Karpas-422 (cell line): ENCODE results near the gene PLSCR4. TPM values are rescaled to one million over a fixed set of nuclear protein-coding genes. Genes with fewer than 3 reads are reported as not detected.

Source experiments
- DNase-seq: peaks from one replicate; pipeline ENCODE4 v3.0.0-alpha.2; 2015
- H2AFZ ChIP-seq: fragments of 200-600 bp; sonication (generic); 2 replicates; pipeline ENCODE4 v1.6.1; 2014; ENCODE audit warnings: antibody characterized with exemption, low read length, mixed read lengths
- H3K27ac ChIP-seq: fragments of 200-600 bp; sonication (generic); 2 replicates; pipeline ENCODE4 v1.5.1; 2014; ENCODE audit warnings: mild to moderate bottlenecking, low read length, moderate library complexity
- H3K27me3 ChIP-seq: fragments of 200-600 bp; sonication (generic); 2 replicates; pipeline ENCODE4 v1.6.1; 2014; ENCODE audit warnings: low read length, mixed read lengths
- H3K36me3 ChIP-seq: fragments of 200-600 bp; sonication (generic); 2 replicates; pipeline ENCODE4 v1.6.1; 2014; ENCODE audit warnings: low read length, mixed read lengths; ENCODE audit not compliant: insufficient read depth
- H3K4me1 ChIP-seq: fragments of 200-600 bp; sonication (generic); 2 replicates; pipeline ENCODE4 v1.6.1; 2014; ENCODE audit warnings: mild to moderate bottlenecking, low read length, mixed read lengths
- H3K4me2 ChIP-seq: fragments of 200-600 bp; sonication (generic); 2 replicates; pipeline ENCODE4 v1.6.1; 2014; ENCODE audit warnings: low read length, low read depth, mild to moderate bottlenecking; ENCODE audit not compliant: poor library complexity, severe bottlenecking
- H3K4me3 ChIP-seq: fragments of 200-600 bp; sonication (generic); 2 replicates; pipeline ENCODE4 v1.5.1; 2014; ENCODE audit warnings: mild to moderate bottlenecking, antibody characterized with exemption, low read length, mixed read lengths
- H3K79me2 ChIP-seq: fragments of 200-600 bp; sonication (generic); 2 replicates; pipeline ENCODE4 v1.6.1; 2014; ENCODE audit warnings: mild to moderate bottlenecking, low read length, mixed read lengths
- H3K9ac ChIP-seq: fragments of 200-600 bp; sonication (generic); 2 replicates; pipeline ENCODE4 v1.6.0; 2014; ENCODE audit warnings: low read length
- H3K9me2 ChIP-seq: fragments of 200-600 bp; sonication (generic), shearing (Covaris generic); replicated peaks from 2 replicates; pipeline ENCODE4 v1.6.0; 2014; ENCODE audit warnings: mild to moderate bottlenecking, low read length, moderate library complexity; ENCODE audit not compliant: insufficient read depth
- H3K9me3 ChIP-seq: fragments of 300-700, 200-600 bp; sonication (generic); 2 replicates; pipeline ENCODE4 v1.6.1; 2014; ENCODE audit warnings: low read length, mixed read lengths
- H4K20me1 ChIP-seq: fragments of 200-600 bp; sonication (generic); 2 replicates; pipeline ENCODE4 v1.6.1; 2014; ENCODE audit warnings: mild to moderate bottlenecking, antibody characterized with exemption, low read length, low read depth; ENCODE audit not compliant: insufficient read depth
- total RNA-seq: library from RNA; depleted of rRNA; stranded (reverse); fragments of >200 nt; shearing (Covaris generic); gene quantifications from 2 replicates; pipeline ENCODE4 v1.2.3, GENCODE V29; 2014; ENCODE audit warnings: low replicate concordance

PLSCR4 gene
- total RNA-seq, 1 experiment from 2014 or later: not detected

DNA sequence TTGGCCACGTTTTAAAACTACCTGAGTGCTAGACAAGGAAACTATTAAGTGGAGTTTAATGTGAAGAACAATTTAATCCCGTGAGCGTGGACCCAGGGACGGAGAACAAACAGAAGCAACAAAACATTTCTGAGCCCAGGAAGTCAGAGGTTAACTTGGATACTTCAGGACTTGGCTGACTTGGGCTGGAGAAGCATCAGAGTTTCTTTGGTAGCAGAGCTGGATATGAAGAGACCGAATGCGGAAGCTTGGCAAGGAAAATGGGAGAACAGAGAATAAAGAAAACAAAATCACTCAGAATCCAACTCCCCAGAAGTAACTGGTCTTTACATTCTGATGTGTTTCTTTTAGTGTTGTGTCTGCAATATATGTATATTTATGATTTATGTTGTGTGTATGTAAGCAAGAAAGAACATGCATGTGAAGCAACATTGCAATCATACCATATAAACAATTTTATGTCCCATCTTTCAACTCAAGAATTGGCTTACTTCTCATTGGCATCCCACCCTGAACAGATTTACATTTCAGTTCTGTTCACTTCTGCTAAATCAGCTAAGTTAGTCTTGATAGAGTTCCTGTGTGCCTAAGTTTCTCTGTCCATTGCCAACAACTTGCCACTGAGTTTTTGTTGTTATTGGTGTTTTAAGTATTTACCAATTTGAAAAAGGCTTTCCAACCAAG is 72.8 kb downstream of the PLSCR4 start:
- Histone ChIP-seq H3K79me2 (no peaks in the 10 kb centered on the region), H3K9ac (no peak overlapping the region), H3K4me1 (no peaks in the 10 kb centered on the region), H3K4me2 (no peak overlapping the region), H3K36me3 (no peaks in the 10 kb centered on the region), H3K27ac (no peak overlapping the region), H3K4me3 (no peak overlapping the region), H4K20me1 (no peaks in the 10 kb centered on the region), H3K27me3 (no peaks in the 10 kb centered on the region), H3K9me2 (no peaks in the 10 kb centered on the region), H3K9me3 (no peaks in the 10 kb centered on the region), H2AFZ (no peak overlapping the region)
- DNase-seq: no peak

DNA sequence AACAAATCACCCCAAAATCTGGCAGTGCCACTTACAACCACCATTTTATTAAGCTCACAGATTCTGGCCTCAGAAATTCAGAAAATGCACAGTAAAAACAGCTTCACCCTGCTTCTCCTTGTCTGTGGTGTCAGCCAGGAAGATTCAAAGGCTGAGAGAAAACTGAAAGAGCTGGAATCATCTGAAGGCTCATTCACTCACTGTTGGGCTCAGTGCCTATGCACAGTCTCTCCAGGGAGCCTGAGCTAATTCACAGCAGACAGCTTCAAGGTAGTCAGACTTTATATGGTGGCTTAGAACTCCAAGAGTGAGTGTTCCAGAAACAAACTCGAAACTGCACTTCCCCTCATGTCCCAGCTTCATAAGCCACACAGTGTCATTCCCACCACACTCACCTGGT is 73.4 kb downstream of the PLSCR4 start:
- no peaks in the 10 kb centered on the region for H3K9me2 ChIP-seq
- H3K4me1 ChIP-seq: no peaks in the 10 kb centered on the region
- no peaks in the 10 kb centered on the region for H3K36me3 ChIP-seq
- H3K79me2 ChIP-seq: no peaks in the 10 kb centered on the region
- H3K9me3 ChIP-seq: no peaks in the 10 kb centered on the region
- DNase-seq: no peak
- H3K27ac ChIP-seq: no peak overlapping the region
- no peak overlapping the region for H3K4me3 ChIP-seq
- no peak overlapping the region for H2AFZ ChIP-seq
- no peaks in the 10 kb centered on the region for H4K20me1 ChIP-seq
- H3K27me3 ChIP-seq: no peaks in the 10 kb centered on the region
- H3K9ac ChIP-seq: no peak overlapping the region
- H3K4me2 ChIP-seq: no peak overlapping the region

DNA sequence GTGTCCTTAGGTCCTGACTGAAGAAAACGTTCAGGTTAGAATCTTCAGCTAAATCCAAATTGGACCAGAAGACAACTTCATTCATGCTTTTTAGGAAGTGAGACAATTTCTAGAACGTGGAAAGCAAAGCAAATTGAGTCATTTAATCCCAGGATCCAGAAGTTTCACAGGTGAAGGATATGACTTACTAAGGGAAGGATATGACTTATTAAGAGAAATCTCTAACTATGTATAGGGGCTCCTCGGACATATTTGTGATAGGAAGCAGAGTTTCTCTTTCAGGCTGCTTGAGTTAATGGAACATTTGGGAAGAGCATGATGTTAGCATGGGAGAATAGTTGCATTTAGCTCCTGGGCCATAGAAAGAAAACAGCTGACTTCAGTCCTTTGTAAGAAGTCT is 73.8 kb downstream of the PLSCR4 start:
- no peaks in the 10 kb centered on the region for H3K27me3 ChIP-seq
- no peak overlapping the region for H2AFZ ChIP-seq
- no peaks in the 10 kb centered on the region for H4K20me1 ChIP-seq
- H3K4me1 ChIP-seq: no peaks in the 10 kb centered on the region
- no peak overlapping the region for H3K9ac ChIP-seq
- H3K9me2 ChIP-seq: no peaks in the 10 kb centered on the region
- H3K4me2 ChIP-seq: no peak overlapping the region
- no peaks in the 10 kb centered on the region for H3K36me3 ChIP-seq
- H3K79me2 ChIP-seq: no peaks in the 10 kb centered on the region
- H3K9me3 ChIP-seq: no peaks in the 10 kb centered on the region
- DNase-seq: no peak
- H3K27ac ChIP-seq: no peak overlapping the region
- no peak overlapping the region for H3K4me3 ChIP-seq

DNA sequence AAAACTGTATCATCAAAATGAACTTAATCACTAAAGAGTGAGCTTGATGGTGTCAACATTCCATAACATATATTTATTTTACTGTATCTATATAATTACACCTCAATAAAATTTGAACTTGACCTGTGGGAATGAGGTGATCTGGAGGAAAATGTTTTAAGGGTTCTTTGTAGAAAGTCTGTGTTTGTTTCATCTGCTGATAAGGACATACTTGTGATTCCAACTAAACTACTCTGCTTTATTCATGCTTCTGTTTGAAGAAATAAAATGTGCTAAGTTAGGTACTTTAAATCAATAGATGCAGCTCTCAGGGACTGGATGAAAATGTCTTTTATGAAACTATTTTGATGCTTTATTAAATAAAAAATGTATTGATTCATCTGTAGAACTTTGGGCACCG is 78.3 kb downstream of the PLSCR4 start:
- Histone ChIP-seq H3K9me3 (no peaks in the 10 kb centered on the region), H3K36me3 (no peaks in the 10 kb centered on the region), H3K27ac (no peak overlapping the region), H3K4me3 (no peak overlapping the region), H2AFZ (no peak overlapping the region), H3K4me2 (no peak overlapping the region), H3K27me3 (no peaks in the 10 kb centered on the region), H3K9ac (no peak overlapping the region), H4K20me1 (no peaks in the 10 kb centered on the region), H3K79me2 (no peaks in the 10 kb centered on the region), H3K4me1 (no peaks in the 10 kb centered on the region), H3K9me2 (no peaks in the 10 kb centered on the region)
- no peak for DNase-seq

DNA sequence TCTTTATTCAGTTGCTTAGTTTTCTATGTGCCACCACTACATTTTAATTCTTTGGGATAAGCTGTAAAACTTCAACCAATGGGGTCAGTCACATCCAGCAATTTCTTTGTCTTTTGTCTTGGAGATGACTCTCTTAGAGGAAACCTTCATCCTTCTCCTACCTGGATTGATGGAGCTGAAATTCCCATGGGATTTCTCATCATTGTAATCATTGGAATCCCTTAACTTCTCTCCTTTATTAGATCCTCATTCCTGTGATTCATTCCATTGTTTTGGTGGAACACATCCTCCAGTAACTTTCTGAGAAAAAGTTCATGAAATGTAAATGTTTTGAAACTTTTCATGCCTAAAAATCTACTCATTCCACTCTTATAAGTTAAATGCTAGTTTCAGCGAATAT is 80.3 kb downstream of the PLSCR4 start:
- Histone ChIP-seq H4K20me1 (no peaks in the 10 kb centered on the region), H3K9me2 (no peaks in the 10 kb centered on the region), H3K9me3 (no peaks in the 10 kb centered on the region), H2AFZ (no peak overlapping the region), H3K4me1 (no peaks in the 10 kb centered on the region), H3K9ac (no peak overlapping the region), H3K27ac (no peak overlapping the region), H3K27me3 (no peaks in the 10 kb centered on the region), H3K4me3 (no peak overlapping the region), H3K36me3 (no peaks in the 10 kb centered on the region), H3K79me2 (no peaks in the 10 kb centered on the region), H3K4me2 (no peak overlapping the region)
- no peak for DNase-seq

DNA sequence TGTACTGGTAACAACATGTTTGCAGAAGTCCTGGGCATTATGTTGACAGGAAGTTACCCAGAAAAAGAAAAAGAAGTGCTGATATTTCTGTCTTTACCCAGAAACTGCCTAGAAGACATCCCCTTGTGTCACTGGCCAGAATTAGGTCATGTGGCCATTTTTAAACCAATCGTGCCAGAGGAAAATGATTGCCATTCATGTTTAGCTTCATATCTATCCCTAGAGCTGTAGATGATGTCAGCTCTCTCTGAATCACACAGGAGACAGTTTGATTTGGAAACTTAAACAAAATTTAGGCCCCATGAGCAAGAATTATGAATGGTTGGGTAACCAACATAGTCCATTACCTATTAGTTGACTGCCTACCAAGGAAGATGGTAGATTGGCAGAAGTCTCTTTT is 81.0 kb downstream of the PLSCR4 start:
- Histone ChIP-seq H3K36me3 (no peaks in the 10 kb centered on the region), H3K4me1 (no peaks in the 10 kb centered on the region), H3K4me2 (no peak overlapping the region), H3K27me3 (no peaks in the 10 kb centered on the region), H3K9ac (no peak overlapping the region), H3K9me2 (no peaks in the 10 kb centered on the region), H4K20me1 (no peaks in the 10 kb centered on the region), H3K4me3 (no peak overlapping the region), H3K27ac (no peak overlapping the region), H2AFZ (no peak overlapping the region), H3K79me2 (no peaks in the 10 kb centered on the region), H3K9me3 (no peaks in the 10 kb centered on the region)
- no peak for DNase-seq

DNA sequence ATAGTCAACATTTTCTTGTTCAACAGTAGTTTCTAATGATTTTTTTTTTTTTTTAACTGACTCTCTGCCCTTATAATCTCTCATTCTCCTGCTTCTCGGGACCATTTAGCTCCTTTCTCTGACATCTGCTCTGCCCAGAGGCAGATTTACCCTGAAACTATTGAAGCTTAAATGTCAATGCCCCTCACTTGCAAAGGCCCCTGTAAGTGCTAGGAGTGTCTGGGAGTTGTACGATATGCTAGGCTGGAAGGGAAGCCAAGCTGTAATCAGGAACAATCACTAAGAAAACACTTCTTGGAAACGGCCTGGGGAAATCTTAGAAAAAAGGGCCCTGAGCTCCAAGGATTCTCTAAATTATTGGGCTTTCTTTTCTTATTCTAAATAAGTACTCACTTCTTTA is 84.1 kb downstream of the PLSCR4 start:
- Histone ChIP-seq H3K4me1 (no peaks in the 10 kb centered on the region), H2AFZ (no peak overlapping the region), H3K79me2 (no peaks in the 10 kb centered on the region), H3K9me3 (no peaks in the 10 kb centered on the region), H3K4me3 (no peak overlapping the region), H3K36me3 (no peaks in the 10 kb centered on the region), H3K27ac (no peak overlapping the region), H3K4me2 (no peak overlapping the region), H3K9me2 (no peaks in the 10 kb centered on the region), H3K27me3 (no peaks in the 10 kb centered on the region), H4K20me1 (no peaks in the 10 kb centered on the region), H3K9ac (no peak overlapping the region)
- no peak for DNase-seq

DNA sequence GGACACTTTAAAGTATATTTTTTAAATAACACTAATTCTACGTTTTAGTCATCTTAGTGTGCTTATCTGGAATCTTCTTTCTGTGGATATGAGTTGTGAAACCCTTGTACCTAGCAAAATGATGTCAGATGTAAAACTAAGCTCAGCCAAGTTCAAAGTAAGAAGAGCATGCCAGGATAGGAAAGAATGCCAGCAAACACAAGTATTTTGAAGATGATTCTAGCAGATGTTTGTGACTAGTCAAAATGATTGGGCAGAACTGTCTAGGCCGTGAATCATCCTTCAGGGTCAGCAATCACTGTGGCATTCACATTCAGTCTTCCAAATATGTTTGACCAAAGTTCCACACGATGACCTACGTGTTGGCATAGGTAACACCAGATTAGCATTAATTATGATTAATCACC is 84.5 kb downstream of the PLSCR4 start:
- Histone ChIP-seq H3K79me2 (no peaks in the 10 kb centered on the region), H3K27me3 (no peaks in the 10 kb centered on the region), H3K9ac (no peak overlapping the region), H3K9me3 (no peaks in the 10 kb centered on the region), H3K27ac (no peak overlapping the region), H3K4me1 (no peaks in the 10 kb centered on the region), H4K20me1 (no peaks in the 10 kb centered on the region), H3K4me2 (no peak overlapping the region), H3K9me2 (no peaks in the 10 kb centered on the region), H2AFZ (no peak overlapping the region), H3K4me3 (no peak overlapping the region), H3K36me3 (no peaks in the 10 kb centered on the region)
- DNase-seq: no peak

DNA sequence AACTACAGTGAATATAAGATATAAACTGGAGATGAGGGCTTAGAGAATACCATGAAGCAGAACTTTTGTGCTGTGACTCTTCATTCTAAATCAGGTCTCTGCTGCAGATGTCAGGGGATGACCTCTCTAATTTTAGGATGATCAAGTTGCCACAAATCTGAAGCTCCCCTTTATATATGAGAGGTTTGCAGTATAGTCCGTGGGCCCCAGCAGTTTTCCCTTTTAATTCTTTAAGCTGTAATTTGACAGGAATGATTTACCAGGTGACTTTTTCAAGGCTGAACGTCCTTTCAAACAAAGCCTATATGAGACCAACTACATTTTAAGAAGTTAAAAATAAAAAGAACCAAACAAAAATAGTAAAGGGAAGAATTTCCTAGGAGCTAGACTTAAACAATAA is 85.0 kb downstream of the PLSCR4 start:
- H3K4me1 ChIP-seq: no peaks in the 10 kb centered on the region
- H3K27me3 ChIP-seq: no peaks in the 10 kb centered on the region
- H3K27ac ChIP-seq: no peak overlapping the region
- H3K9ac ChIP-seq: no peak overlapping the region
- no peaks in the 10 kb centered on the region for H3K9me2 ChIP-seq
- H3K9me3 ChIP-seq: no peaks in the 10 kb centered on the region
- no peak overlapping the region for H2AFZ ChIP-seq
- H3K79me2 ChIP-seq: no peaks in the 10 kb centered on the region
- H4K20me1 ChIP-seq: no peaks in the 10 kb centered on the region
- DNase-seq: no peak
- no peaks in the 10 kb centered on the region for H3K36me3 ChIP-seq
- H3K4me2 ChIP-seq: no peak overlapping the region
- no peak overlapping the region for H3K4me3 ChIP-seq
